Smooth muscle cell (in vitro differentiated cells): ENCODE results near the gene ZWILCH. TPM values are rescaled to one million over a fixed set of nuclear protein-coding genes. Genes with fewer than 3 reads are reported as not detected.

Source experiments
- DNase-seq: peaks from one replicate; lab custom pipeline; 2025; ENCODE audit not compliant: unreplicated experiment; lab: John Stamatoyannopoulos, UW
- H2AFZ ChIP-seq: fragments of 200-600 bp; sonication (generic); 2 replicates; pipeline ENCODE4 v1.6.0; 2016; ENCODE audit warnings: antibody characterized with exemption, low read depth, mild to moderate bottlenecking
- H3F3A ChIP-seq: fragments of 200-600 bp; sonication (generic); 2 replicates; pipeline ENCODE4 v1.6.0; 2017; ENCODE audit warnings: antibody characterized with exemption, low read depth
- H3K27ac ChIP-seq: fragments of 200-600 bp; sonication (generic); 2 replicates; pipeline ENCODE4 v1.5.1; 2016; ENCODE audit warnings: low read depth, mild to moderate bottlenecking
- H3K27me3 ChIP-seq: fragments of 200-600 bp; sonication (generic); 2 replicates; pipeline ENCODE4 v1.6.1; 2016; ENCODE audit warnings: low read depth, mild to moderate bottlenecking
- H3K36me3 ChIP-seq: fragments of 200-600 bp; sonication (generic); 2 replicates; pipeline ENCODE4 v1.5.1; 2016; ENCODE audit warnings: low read depth
- H3K4me1 ChIP-seq: fragments of 200-600 bp; sonication (generic); 2 replicates; pipeline ENCODE4 v1.5.1; 2016; ENCODE audit warnings: low read depth
- H3K4me2 ChIP-seq: fragments of 200-600 bp; sonication (generic); 2 replicates; pipeline ENCODE4 v1.6.0; 2016; ENCODE audit warnings: mild to moderate bottlenecking
- H3K4me3 ChIP-seq: fragments of 200-600 bp; sonication (generic); 2 replicates; pipeline ENCODE4 v1.5.1; 2016; ENCODE audit warnings: mild to moderate bottlenecking
- H3K79me2 ChIP-seq: fragments of 200-600 bp; sonication (generic); 2 replicates; pipeline ENCODE4 v1.6.0; 2016; ENCODE audit warnings: low read depth, mild to moderate bottlenecking
- H3K9ac ChIP-seq: fragments of 200-600 bp; sonication (generic); 2 replicates; pipeline ENCODE4 v1.6.0; 2016; ENCODE audit warnings: low read depth
- H3K9me3 ChIP-seq: fragments of 200-600 bp; sonication (generic); replicated peaks from 2 replicates; pipeline ENCODE4 v1.5.1; 2016; ENCODE audit warnings: low read depth
- H4K20me1 ChIP-seq: fragments of 200-600 bp; sonication (generic); 2 replicates; pipeline ENCODE4 v1.6.0; 2016; ENCODE audit warnings: low read depth
- WGBS: methylation state at CpG from one replicate; pipeline ENCODE4 v1.1.7; 2016; ENCODE audit warnings: low lambda C conversion rate; 5-methylcytosine and 5-hydroxymethylcytosine counted together
- polyA plus RNA-seq: library from polyadenylated mRNA; unstranded; fragments of >200 nt; fragmentation: Nextera tagmentation; extraction: Ambion mirVana; gene quantifications from 2 replicates; pipeline ENCODE4 v1.2.1, GENCODE V29; 2016
- total RNA-seq: library from RNA; depleted of rRNA; stranded (reverse); fragments of >200 nt; gene quantifications from 2 replicates; pipeline ENCODE4 v1.2.3, GENCODE V29; 2014
- TF ChIP-seq, protein P1 (sequence below): fragments of 200-600 bp; sonication (generic); IDR thresholded peaks from 2 replicates; pipeline ENCODE4 v1.5.1; 2017; ENCODE audit warnings: borderline replicate concordance, mild to moderate bottlenecking, antibody characterized with exemption; ENCODE audit not compliant: insufficient read depth, poor library complexity, severe bottlenecking

Gene ZWILCH
- total and polyA plus RNA-seq, 2 experiments from 2014 or later: 17.7 to 17.9 TPM

DNA sequence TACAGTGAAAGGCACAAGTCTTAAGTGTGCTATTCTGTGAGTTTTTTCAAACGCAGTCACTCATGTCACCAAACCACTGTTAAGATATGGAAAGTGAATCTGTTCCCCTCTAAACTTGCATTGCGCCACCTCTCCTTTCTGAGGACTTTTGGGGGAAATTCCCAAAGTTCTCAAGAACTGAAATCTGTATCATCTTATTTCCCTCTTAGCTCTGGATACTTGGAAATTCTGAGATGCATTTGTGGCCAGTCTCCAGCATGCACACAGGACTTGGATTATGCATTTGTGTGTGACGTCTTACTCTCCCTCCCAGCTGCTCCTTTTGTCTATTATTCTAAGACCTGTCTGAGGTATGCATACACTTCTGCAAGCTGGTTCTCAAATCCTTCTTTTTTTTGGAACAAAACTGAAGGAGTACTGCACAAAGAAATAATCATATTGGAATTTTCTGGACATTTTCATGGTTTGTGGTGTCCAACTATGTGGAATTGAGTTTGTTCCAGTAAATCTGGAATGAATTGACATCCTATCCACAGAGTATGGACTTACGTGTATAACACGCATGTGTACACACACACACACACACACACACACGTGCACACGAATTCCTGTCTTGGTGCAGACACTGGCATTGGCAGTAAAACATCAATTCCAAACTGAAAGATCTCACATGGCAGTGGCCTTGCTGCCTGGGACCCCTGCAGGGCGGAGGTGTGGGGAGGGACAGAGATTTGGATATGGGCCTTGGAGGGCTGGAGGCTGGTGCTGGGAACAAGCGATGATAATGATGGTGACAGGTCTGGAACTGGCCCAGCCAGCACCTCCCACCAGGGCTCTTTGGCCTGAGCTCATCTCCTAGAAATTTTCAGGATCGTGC is 68.8 kb downstream of the ZWILCH start:
- 76% methylated on average over 10 of the region's 10 CpGs for WGBS
- H3K79me2 ChIP-seq: no peaks in the 10 kb centered on the region
- TF ChIP-seq, protein P1, sequence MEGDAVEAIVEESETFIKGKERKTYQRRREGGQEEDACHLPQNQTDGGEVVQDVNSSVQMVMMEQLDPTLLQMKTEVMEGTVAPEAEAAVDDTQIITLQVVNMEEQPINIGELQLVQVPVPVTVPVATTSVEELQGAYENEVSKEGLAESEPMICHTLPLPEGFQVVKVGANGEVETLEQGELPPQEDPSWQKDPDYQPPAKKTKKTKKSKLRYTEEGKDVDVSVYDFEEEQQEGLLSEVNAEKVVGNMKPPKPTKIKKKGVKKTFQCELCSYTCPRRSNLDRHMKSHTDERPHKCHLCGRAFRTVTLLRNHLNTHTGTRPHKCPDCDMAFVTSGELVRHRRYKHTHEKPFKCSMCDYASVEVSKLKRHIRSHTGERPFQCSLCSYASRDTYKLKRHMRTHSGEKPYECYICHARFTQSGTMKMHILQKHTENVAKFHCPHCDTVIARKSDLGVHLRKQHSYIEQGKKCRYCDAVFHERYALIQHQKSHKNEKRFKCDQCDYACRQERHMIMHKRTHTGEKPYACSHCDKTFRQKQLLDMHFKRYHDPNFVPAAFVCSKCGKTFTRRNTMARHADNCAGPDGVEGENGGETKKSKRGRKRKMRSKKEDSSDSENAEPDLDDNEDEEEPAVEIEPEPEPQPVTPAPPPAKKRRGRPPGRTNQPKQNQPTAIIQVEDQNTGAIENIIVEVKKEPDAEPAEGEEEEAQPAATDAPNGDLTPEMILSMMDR: no peak
- H2AFZ ChIP-seq: no peak overlapping the region
- no peaks in the 10 kb centered on the region for H3K4me1 ChIP-seq
- no peak overlapping the region for H3K27ac ChIP-seq
- H3K9ac ChIP-seq: no peak overlapping the region
- no peak overlapping the region for H3K4me2 ChIP-seq
- no peaks in the 10 kb centered on the region for H3K27me3 ChIP-seq
- no peak overlapping the region for H3K4me3 ChIP-seq
- no peak for DNase-seq
- no peaks in the 10 kb centered on the region for H3K36me3 ChIP-seq
- no peaks in the 10 kb centered on the region for H3F3A ChIP-seq
- no peaks in the 10 kb centered on the region for H4K20me1 ChIP-seq
- H3K9me3 ChIP-seq: no peaks in the 10 kb centered on the region

GRCh38 chr15:66574596-66574950 is 69.4 kb downstream of the ZWILCH start:
- Histone ChIP-seq H3K79me2 (no peaks in the 10 kb centered on the region), H3K4me1 (no peaks in the 10 kb centered on the region), H3F3A (no peaks in the 10 kb centered on the region), H3K4me2 (no peak overlapping the region), H2AFZ (no peak overlapping the region), H3K9ac (no peak overlapping the region), H3K4me3 (no peak overlapping the region), H3K36me3 (no peaks in the 10 kb centered on the region), H3K9me3 (no peaks in the 10 kb centered on the region), H3K27me3 (no peaks in the 10 kb centered on the region), H3K27ac (no peak overlapping the region), H4K20me1 (no peaks in the 10 kb centered on the region)
- TF ChIP-seq, protein P1: no peak
- WGBS: 94% methylated on average over 2 of the region's 2 CpGs
- no peak for DNase-seq

DNA sequence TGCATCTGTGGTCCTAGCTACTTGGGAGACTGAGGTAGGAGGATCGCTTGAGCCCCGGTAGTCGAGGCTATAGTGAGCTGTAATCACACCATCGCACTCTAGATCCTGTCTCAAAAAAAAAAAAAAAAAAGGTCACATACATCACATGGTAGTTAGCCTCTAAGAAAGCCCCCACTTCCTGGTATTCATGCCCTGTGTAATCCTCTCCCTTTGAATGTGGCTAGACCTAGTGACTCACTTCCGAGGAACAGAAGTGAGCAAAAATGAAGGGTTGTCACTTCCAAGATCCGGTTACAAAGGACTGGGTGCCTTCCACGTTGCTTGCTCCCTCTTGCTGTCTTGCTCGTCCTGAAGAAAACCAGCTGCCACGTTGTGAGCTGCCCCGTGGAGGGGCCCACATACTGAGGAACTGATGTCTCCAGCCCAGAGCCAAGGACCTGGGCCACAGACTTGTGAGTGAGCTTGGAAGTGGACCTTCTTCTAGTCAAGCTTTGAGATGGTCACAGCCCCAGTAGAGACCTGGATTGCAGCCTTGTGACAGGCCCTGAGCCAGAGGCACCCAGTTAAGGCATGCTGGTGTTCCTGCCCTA is 73.3 kb downstream of the ZWILCH start:
- H3K79me2 ChIP-seq: no peaks in the 10 kb centered on the region
- H3K27me3 ChIP-seq: no peaks in the 10 kb centered on the region
- TF ChIP-seq, protein P1: no peak
- H3K4me1 ChIP-seq: no peaks in the 10 kb centered on the region
- H4K20me1 ChIP-seq: no peaks in the 10 kb centered on the region
- no peak overlapping the region for H3K27ac ChIP-seq
- DNase-seq: no peak
- H3K4me2 ChIP-seq: no peak overlapping the region
- peak overlapping the region; percentile 13 for H2AFZ ChIP-seq
- no peaks in the 10 kb centered on the region for H3K9me3 ChIP-seq
- no peaks in the 10 kb centered on the region for H3F3A ChIP-seq
- no peak overlapping the region for H3K4me3 ChIP-seq
- 28% methylated on average over 10 of the region's 10 CpGs for WGBS
- H3K9ac ChIP-seq: no peak overlapping the region
- H3K36me3 ChIP-seq: no peaks in the 10 kb centered on the region
